T-helper 1 cell treated with Interleukin-12 subunit alpha and Interleukin-12 subunit beta and Interleukin-4 antibody, amounts not matched to agents 30 μg/mL and 1 μg/mL, for 36 hours (primary cell): ENCODE results near the gene TYMP.
A peak's percentile ranks its signal among the peaks of the same experiment; 100 is the strongest.

ENCODE experiments used
- H3K27ac Mint-ChIP-seq: one replicate; pipeline ENCODE4 v1.8.0; 2021; ENCODE audit warnings: mild to moderate bottlenecking, mixed read lengths
- H3K27me3 Mint-ChIP-seq: one replicate; pipeline ENCODE4 v1.8.0; 2021; ENCODE audit warnings: low read depth, mixed read lengths
- H3K36me3 Mint-ChIP-seq: one replicate; pipeline ENCODE4 v1.8.0; 2021; ENCODE audit warnings: low read depth, mixed read lengths
- H3K4me1 Mint-ChIP-seq: one replicate; pipeline ENCODE4 v1.8.0; 2021; ENCODE audit warnings: low read depth, mixed read lengths
- H3K4me3 Mint-ChIP-seq: one replicate; pipeline ENCODE4 v1.8.0; 2021; ENCODE audit warnings: mild to moderate bottlenecking, moderate library complexity, mixed read lengths
- H3K9me3 Mint-ChIP-seq: one replicate; pipeline ENCODE4 v1.8.0; 2021; ENCODE audit warnings: mixed read lengths

TYMP gene

GRCh38 chr22:50529897-50530579 lies at the start of gene TYMP:
TYMP (minus strand) TSS chr22:50530012; CDS start chr22:50529709, 303 bp downstream.
- H3K27ac Mint-ChIP-seq: peak within 1 kb of the TSS; percentile 99
- no peaks in the 10 kb centered on the region for H3K27me3 Mint-ChIP-seq
- peaks cover 15% of the 10 kb centered on the region for H3K36me3 Mint-ChIP-seq
- peak within 1 kb of the TSS; percentile 95 for H3K4me3 Mint-ChIP-seq
- H3K4me1 Mint-ChIP-seq: peaks cover 43% of the 10 kb centered on the region
- no peaks in the 10 kb centered on the region for H3K9me3 Mint-ChIP-seq

- H3K27me3 Mint-ChIP-seq: no peaks in the 10 kb centered on the region
- peaks cover 9% of the 10 kb centered on the region for H3K36me3 Mint-ChIP-seq
- peaks cover 19% of the 10 kb centered on the region for H3K4me1 Mint-ChIP-seq
- no peaks in the 10 kb centered on the region for H3K9me3 Mint-ChIP-seq
- H3K4me3 Mint-ChIP-seq: no peak overlapping the region
- no peak overlapping the region for H3K27ac Mint-ChIP-seq
Observed at GRCh38 chr22:50578776-50579310, 49.0 kb upstream of the TYMP start.

- Mint-ChIP-seq H3K4me1 (peaks cover 14% of the 10 kb centered on the region), H3K36me3 (peaks cover 9% of the 10 kb centered on the region), H3K27ac (peak within 1 kb of the TSS; percentile 71), H3K4me3 (no peak within 1 kb of the TSS), H3K27me3 (no peaks in the 10 kb centered on the region), H3K9me3 (no peaks in the 10 kb centered on the region)
Observed at GRCh38 chr22:50577987-50578775, 48.4 kb upstream of the TYMP start, which contains the start of gene CPT1B. CPT1B (minus strand) TSS chr22:50578427; CDS start chr22:50577915, 512 bp downstream.

- peak overlapping the region; percentile 71 for H3K27ac Mint-ChIP-seq
- H3K36me3 Mint-ChIP-seq: peaks cover 9% of the 10 kb centered on the region
- no peaks in the 10 kb centered on the region for H3K27me3 Mint-ChIP-seq
- no peak overlapping the region for H3K4me3 Mint-ChIP-seq
- H3K4me1 Mint-ChIP-seq: peaks cover 14% of the 10 kb centered on the region
- no peaks in the 10 kb centered on the region for H3K9me3 Mint-ChIP-seq
Observed at GRCh38 chr22:50577697-50577986, 47.8 kb upstream of the TYMP start.

- Mint-ChIP-seq H3K36me3 (peaks cover 9% of the 10 kb centered on the region), H3K4me1 (peaks cover 14% of the 10 kb centered on the region), H3K27ac (peak overlapping the region; percentile 71), H3K4me3 (no peak overlapping the region), H3K9me3 (no peaks in the 10 kb centered on the region), H3K27me3 (no peaks in the 10 kb centered on the region)
Observed at GRCh38 chr22:50576806-50577696, 47.2 kb upstream of the TYMP start.

GRCh38 chr22:50576070-50576469 lies 46.3 kb upstream of the TYMP start:
- Mint-ChIP-seq H3K27me3 (no peaks in the 10 kb centered on the region), H3K4me1 (peaks cover 14% of the 10 kb centered on the region), H3K36me3 (peaks cover 11% of the 10 kb centered on the region)

GRCh38 chr22:50575426-50575941 lies 45.7 kb upstream of the TYMP start:
- Mint-ChIP-seq H3K9me3 (no peaks in the 10 kb centered on the region), H3K27me3 (no peaks in the 10 kb centered on the region), H3K36me3 (peaks cover 16% of the 10 kb centered on the region), H3K4me3 (no peak overlapping the region), H3K4me1 (peaks cover 13% of the 10 kb centered on the region), H3K27ac (no peak overlapping the region)

More at GRCh38 chr22:50576070-50576469, 46.3 kb upstream of the TYMP start:
- peak overlapping the region; percentile 34 for H3K27ac Mint-ChIP-seq
- no peaks in the 10 kb centered on the region for H3K9me3 Mint-ChIP-seq
- H3K4me3 Mint-ChIP-seq: no peak overlapping the region

GRCh38 chr22:50574383-50574755 lies 44.6 kb upstream of the TYMP start:
- Mint-ChIP-seq H3K4me1 (peaks cover 3% of the 10 kb centered on the region), H3K27me3 (no peaks in the 10 kb centered on the region), H3K9me3 (no peaks in the 10 kb centered on the region), H3K27ac (no peak overlapping the region), H3K4me3 (no peak overlapping the region), H3K36me3 (peaks cover 16% of the 10 kb centered on the region)

- Mint-ChIP-seq H3K27ac (no peak overlapping the region), H3K4me1 (peaks cover 3% of the 10 kb centered on the region), H3K27me3 (no peaks in the 10 kb centered on the region), H3K9me3 (no peaks in the 10 kb centered on the region), H3K4me3 (no peak overlapping the region), H3K36me3 (peaks cover 21% of the 10 kb centered on the region)
Observed at GRCh38 chr22:50573491-50574382, 43.9 kb upstream of the TYMP start.

GRCh38 chr22:50572965-50573364 lies 43.2 kb upstream of the TYMP start:
- Mint-ChIP-seq H3K36me3 (peaks cover 24% of the 10 kb centered on the region), H3K4me3 (no peak overlapping the region), H3K4me1 (peaks cover 3% of the 10 kb centered on the region), H3K27ac (no peak overlapping the region), H3K9me3 (no peaks in the 10 kb centered on the region), H3K27me3 (no peaks in the 10 kb centered on the region)

- H3K4me3 Mint-ChIP-seq: no peak overlapping the region
- no peaks in the 10 kb centered on the region for H3K9me3 Mint-ChIP-seq
- H3K27ac Mint-ChIP-seq: no peak overlapping the region
- no peaks in the 10 kb centered on the region for H3K4me1 Mint-ChIP-seq
- H3K27me3 Mint-ChIP-seq: no peaks in the 10 kb centered on the region
- H3K36me3 Mint-ChIP-seq: peaks cover 24% of the 10 kb centered on the region
Observed at GRCh38 chr22:50571264-50572175, 41.7 kb upstream of the TYMP start.

GRCh38 chr22:50570861-50571260 lies 41.0 kb upstream of the TYMP start:
- peaks cover 24% of the 10 kb centered on the region for H3K36me3 Mint-ChIP-seq
- no peak overlapping the region for H3K4me3 Mint-ChIP-seq
- no peak overlapping the region for H3K27ac Mint-ChIP-seq

More at GRCh38 chr22:50570861-50571260, 41.0 kb upstream of the TYMP start:
- H3K27me3 Mint-ChIP-seq: no peaks in the 10 kb centered on the region
- H3K4me1 Mint-ChIP-seq: no peaks in the 10 kb centered on the region
- H3K9me3 Mint-ChIP-seq: no peaks in the 10 kb centered on the region
